B cell (primary cell): Measurements from ENCODE around the gene ITSN2. TPM values are rescaled to one million over a fixed set of nuclear protein-coding genes. Genes with fewer than 3 reads are reported as not detected.

ENCODE experiments used
- ATAC-seq: fragments of 200-7000 bp; cut with Tn5 transposase; one replicate; pipeline ENCODE4 v1.10.0; 2021; ENCODE audit warnings: low read depth, mild to moderate bottlenecking, moderate number of reproducible peaks, moderate library complexity
- CTCF ChIA-PET: fragments of 350-600 bp; sonication (Branson Sonifier 250); formaldehyde crosslinking; loops from one replicate; lab custom pipeline; 2021; ENCODE audit warnings: antibody characterized with exemption, inconsistent platforms; lab: Charles Lee
- POLR2A ChIA-PET: fragments of 350-600 bp; sonication (Branson Sonifier 250); formaldehyde crosslinking; loops from one replicate; lab custom pipeline; 2021; ENCODE audit warnings: antibody characterized with exemption; lab: Charles Lee
- DNase-seq: peaks from one replicate; pipeline ENCODE4 v3.0.0; 2013
- H2AFZ ChIP-seq: 2 replicates; pipeline ENCODE4 v1.6.1; 2012; ENCODE audit warnings: mild to moderate bottlenecking, low read depth, low read length; ENCODE audit not compliant: insufficient read depth, poor library complexity, severe bottlenecking
- H3K27ac ChIP-seq, 2 donors: 1 replicate in 1 of 2; 2 replicates in 1 of 2; pipeline ENCODE4 v1.5.1; 2012 to 2013; ENCODE audit warnings: low read length in 2 of 2, mild to moderate bottlenecking in 2 of 2, moderate library complexity in 1 of 2
- H3K27me3 ChIP-seq, 4 experiments: fragments of 200-600 bp in 1 of 4; sonication (generic) in 1 of 4; replicated peaks in 1 of 4; 1 replicate in 2 of 4; 2 replicates in 2 of 4; pipeline versions ENCODE4 v1.6.1 to v1.7.0; 2013 to 2016; ENCODE audit warnings: low read length in 3 of 4, mild to moderate bottlenecking in 2 of 4, mixed read lengths in 1 of 4, moderate library complexity in 1 of 4; ENCODE audit not compliant: insufficient read depth in 4 of 4, control insufficient read depth in 3 of 4; ENCODE audit errors: control extremely low read depth in 1 of 4
- H3K36me3 ChIP-seq, 2 experiments: replicated peaks in 1 of 2; 1 replicate in 1 of 2; 2 replicates in 1 of 2; pipeline versions ENCODE4 v1.6.1 to v1.7.1; 2013; ENCODE audit warnings: low read length in 1 of 2; ENCODE audit not compliant: insufficient read depth in 2 of 2, control insufficient read depth in 1 of 2; ENCODE audit errors: control extremely low read depth in 1 of 2, extremely low read depth in 1 of 2
- H3K4me1 ChIP-seq, 2 donors: fragments of 200-600 bp in 1 of 2; sonication (generic) in 1 of 2; 1 replicate in 1 of 2; 2 replicates in 1 of 2; pipeline versions ENCODE4 v1.5.1 to v1.6.1; 2013 to 2017; ENCODE audit warnings: low read length in 2 of 2; ENCODE audit not compliant: control insufficient read depth in 2 of 2, insufficient read depth in 2 of 2
- H3K4me2 ChIP-seq: replicated peaks from 2 replicates; pipeline ENCODE3; 2012; ENCODE audit warnings: mild to moderate bottlenecking, low read depth, low read length; ENCODE audit not compliant: poor library complexity, severe bottlenecking
- H3K4me3 ChIP-seq, 5 experiments: fragments of 200-600 bp in 1 of 5; sonication (generic) in 1 of 5; 1 replicate in 3 of 5; 2 replicates in 2 of 5; pipeline versions ENCODE4 v1.5.1 to v1.7.0; 2011 to 2016; ENCODE audit warnings: low read length in 4 of 5, mild to moderate bottlenecking in 4 of 5, low read depth in 2 of 5, control low read depth in 1 of 5, moderate library complexity in 1 of 5; ENCODE audit not compliant: insufficient read depth in 1 of 5; ENCODE audit errors: control extremely low read depth in 1 of 5, extremely low read depth in 1 of 5
- H3K79me2 ChIP-seq: fragments of 200-600 bp; sonication (generic); one replicate; pipeline ENCODE4 v1.6.0; 2016; ENCODE audit warnings: low read length; ENCODE audit not compliant: control insufficient read depth, insufficient read depth
- H3K9ac ChIP-seq: fragments of 200-600 bp; sonication (generic); 2 replicates; pipeline ENCODE4 v1.6.1; 2017; ENCODE audit warnings: mild to moderate bottlenecking, low read length, moderate library complexity
- H3K9me3 ChIP-seq, 3 donors: one replicate each; pipeline versions ENCODE4 v1.6.1 to v1.7.1; 2013; ENCODE audit warnings: low read length in 2 of 3; ENCODE audit not compliant: control insufficient read depth in 2 of 3, insufficient read depth in 1 of 3; ENCODE audit errors: control extremely low read depth in 1 of 3
- H4K20me1 ChIP-seq: 2 replicates; pipeline ENCODE4 v1.6.0; 2012; ENCODE audit warnings: mild to moderate bottlenecking, low read length; ENCODE audit not compliant: insufficient read depth, control insufficient read depth, poor library complexity, severe bottlenecking
- H3K27ac Mint-ChIP-seq: one replicate; pipeline ENCODE4 v1.8.0; 2021; ENCODE audit warnings: mixed read lengths
- H3K27me3 Mint-ChIP-seq: one replicate; pipeline ENCODE4 v1.8.0; 2021; ENCODE audit warnings: mixed read lengths
- H3K4me1 Mint-ChIP-seq: one replicate; pipeline ENCODE4 v1.8.0; 2021; ENCODE audit warnings: mixed read lengths
- H3K4me3 Mint-ChIP-seq: one replicate; pipeline ENCODE4 v1.8.0; 2021; ENCODE audit warnings: mixed read lengths
- H3K9me3 Mint-ChIP-seq: one replicate; pipeline ENCODE4 v1.8.0; 2022; ENCODE audit warnings: mixed read lengths; ENCODE audit not compliant: insufficient read depth
- EZH2 ChIP-seq: IDR thresholded peaks from 2 replicates; pipeline ENCODE4 v1.6.1; 2012; ENCODE audit warnings: borderline replicate concordance, low read depth, mild to moderate bottlenecking, moderate library complexity, low read length; ENCODE audit not compliant: insufficient read depth, poor library complexity, severe bottlenecking
- WGBS: methylation state at CpG from one replicate; pipeline ENCODE4 v1.1.5; 2013; ENCODE audit warnings: missing lambda C conversion rate; ENCODE audit not compliant: insufficient coverage; 5-methylcytosine and 5-hydroxymethylcytosine counted together
- intact Hi-C: fragments of 100-400 bp; cut with micrococcal nuclease; formaldehyde crosslinking; loops from one replicate; pipeline ENCODE4 v1.10.0; 2022
- polyA plus RNA-seq: library from polyadenylated mRNA; depleted of rRNA; stranded (reverse); fragments of >200 nt; gene quantifications from 2 replicates; pipeline ENCODE4 v1.2.3, GENCODE V29; 2012
- total RNA-seq, 2 donors: library from RNA; stranded (reverse); fragments of 120-200 nt in 1 of 2; gene quantifications; 1 replicate in 1 of 2; 2 replicates in 1 of 2; pipeline versions ENCODE4 v1.2.3 to v1.2.4, GENCODE V29; 2013 to 2022
- TF ChIP-seq, protein P1 (sequence below): fragments of 200-600 bp; IDR thresholded peaks from one replicate; pipeline ENCODE4 v1.8.0; 2022; ENCODE audit warnings: antibody characterized with exemption, mild to moderate bottlenecking

ITSN2 gene
- total and polyA plus RNA-seq, 2 donors (not counting 1 experiment from before 2014, with no cell fraction given) = 107 to 200 TPM

DNA sequence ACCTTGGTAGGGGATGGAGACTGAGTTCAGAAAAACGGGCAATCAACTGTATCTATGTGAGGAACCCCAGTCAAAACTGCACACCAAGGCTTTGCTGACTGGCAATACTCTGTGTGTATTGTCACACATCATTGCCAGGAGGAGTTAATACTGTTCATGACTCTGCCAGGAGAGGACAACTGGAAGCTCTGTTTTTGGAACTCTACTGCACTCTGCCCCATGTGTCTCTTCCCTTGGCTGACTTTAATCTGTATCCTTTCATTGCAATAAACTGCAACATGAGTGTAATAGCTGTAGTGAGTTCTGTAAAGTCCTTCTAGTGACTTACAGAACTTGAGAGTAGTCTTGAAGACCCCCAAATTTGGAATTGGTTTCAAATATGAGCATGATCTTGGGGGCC is 113.2 kb downstream of the ITSN2 start:
- no peaks in the 10 kb centered on the region for H3K4me1 ChIP-seq
- no peak overlapping the region for H2AFZ ChIP-seq
- Mint-ChIP-seq H3K27ac (no peak overlapping the region), H3K9me3 (no peaks in the 10 kb centered on the region), H3K27me3 (no peaks in the 10 kb centered on the region), H3K4me1 (peaks cover 2% of the 10 kb centered on the region), H3K4me3 (no peak overlapping the region)
- no peak for ATAC-seq
- CTCF ChIA-PET = interaction anchor here (1.5 kb wide), 1 partner anchor 422 kb away, joined by 3 read pairs; no protein-coding TSS in a partner anchor
- H3K4me3 ChIP-seq = no peak overlapping the region
- intact Hi-C loops = no loop called here
- H4K20me1 ChIP-seq = no peaks in the 10 kb centered on the region
- DNase-seq = no peak
- H3K9ac ChIP-seq = no peak overlapping the region
- POLR2A ChIA-PET = no interaction called here
- H3K4me2 ChIP-seq = no peak overlapping the region
- WGBS = 100% methylated on average over 1 of the region's 1 CpG
- H3K36me3 ChIP-seq = peaks cover 11 to 87% of the 10 kb centered on the region in 2 experiments
- H3K27me3 ChIP-seq = no peaks in the 10 kb centered on the region
- H3K9me3 ChIP-seq = no peaks in the 10 kb centered on the region
- H3K79me2 ChIP-seq = no peaks in the 10 kb centered on the region
- no peak for TF ChIP-seq EZH2
- TF ChIP-seq, protein P1, sequence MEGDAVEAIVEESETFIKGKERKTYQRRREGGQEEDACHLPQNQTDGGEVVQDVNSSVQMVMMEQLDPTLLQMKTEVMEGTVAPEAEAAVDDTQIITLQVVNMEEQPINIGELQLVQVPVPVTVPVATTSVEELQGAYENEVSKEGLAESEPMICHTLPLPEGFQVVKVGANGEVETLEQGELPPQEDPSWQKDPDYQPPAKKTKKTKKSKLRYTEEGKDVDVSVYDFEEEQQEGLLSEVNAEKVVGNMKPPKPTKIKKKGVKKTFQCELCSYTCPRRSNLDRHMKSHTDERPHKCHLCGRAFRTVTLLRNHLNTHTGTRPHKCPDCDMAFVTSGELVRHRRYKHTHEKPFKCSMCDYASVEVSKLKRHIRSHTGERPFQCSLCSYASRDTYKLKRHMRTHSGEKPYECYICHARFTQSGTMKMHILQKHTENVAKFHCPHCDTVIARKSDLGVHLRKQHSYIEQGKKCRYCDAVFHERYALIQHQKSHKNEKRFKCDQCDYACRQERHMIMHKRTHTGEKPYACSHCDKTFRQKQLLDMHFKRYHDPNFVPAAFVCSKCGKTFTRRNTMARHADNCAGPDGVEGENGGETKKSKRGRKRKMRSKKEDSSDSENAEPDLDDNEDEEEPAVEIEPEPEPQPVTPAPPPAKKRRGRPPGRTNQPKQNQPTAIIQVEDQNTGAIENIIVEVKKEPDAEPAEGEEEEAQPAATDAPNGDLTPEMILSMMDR = no peak
- H3K27ac ChIP-seq = no peak overlapping the region

DNA sequence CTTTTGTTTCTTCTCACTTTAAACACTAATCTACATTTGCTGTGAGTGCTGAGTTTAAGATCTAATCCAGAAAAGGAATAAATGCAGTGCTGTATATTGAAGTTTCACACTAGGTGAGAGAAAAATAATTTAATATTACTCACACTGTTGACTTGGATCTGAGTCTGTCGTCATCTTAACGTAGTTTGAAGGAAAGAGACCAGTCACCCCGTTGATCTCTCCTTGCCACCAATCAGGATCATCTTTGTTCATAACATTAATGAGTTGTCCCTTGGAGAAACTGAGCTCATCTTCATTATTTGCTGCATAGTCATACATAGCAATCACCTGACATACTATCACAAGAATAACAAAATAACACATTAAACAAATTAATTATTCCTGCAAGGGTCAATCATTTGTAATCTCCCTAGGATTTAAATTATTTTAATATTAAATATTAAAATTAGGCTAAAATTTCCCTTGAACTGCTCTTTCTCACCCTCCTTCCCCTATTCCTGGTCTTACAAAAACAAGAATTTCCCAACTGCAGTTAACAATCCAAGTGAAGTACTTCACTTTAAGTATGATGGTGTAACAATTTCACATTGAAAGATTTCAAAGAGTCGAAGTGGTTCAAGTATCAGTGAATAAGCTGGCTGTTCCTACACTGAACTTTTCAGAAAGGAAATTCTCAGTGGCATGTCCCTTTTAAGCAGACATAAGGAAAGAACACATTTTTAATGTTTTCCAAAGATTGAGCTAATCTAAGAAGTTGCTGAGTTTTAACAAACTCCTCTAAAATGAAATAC is 114.2 kb downstream of the ITSN2 start:
- H3K36me3 ChIP-seq = peaks cover 11 to 88% of the 10 kb centered on the region in 2 experiments
- H3K9me3 Mint-ChIP-seq = no peaks in the 10 kb centered on the region
- no peak for ATAC-seq

More for the DNA sequence above, 114.2 kb downstream of the ITSN2 start:
- H3K4me1 ChIP-seq = no peaks in the 10 kb centered on the region
- no peaks in the 10 kb centered on the region for H3K79me2 ChIP-seq
- H3K27ac ChIP-seq = no peak overlapping the region
- TF ChIP-seq, protein P1 = no peak
- no peak for TF ChIP-seq EZH2
- H3K4me2 ChIP-seq = no peak overlapping the region
- H3K27ac Mint-ChIP-seq = no peak overlapping the region
- no peak for DNase-seq
- peaks cover 2% of the 10 kb centered on the region for H3K4me1 Mint-ChIP-seq
- no peaks in the 10 kb centered on the region for H3K9me3 ChIP-seq
- H3K4me3 Mint-ChIP-seq = no peak overlapping the region
- CTCF ChIA-PET = interaction anchor here (1.5 kb wide), 1 partner anchor 421 kb away, joined by 3 read pairs; no protein-coding TSS in a partner anchor
- intact Hi-C loops = no loop called here
- POLR2A ChIA-PET = no interaction called here
- H3K27me3 ChIP-seq = no peaks in the 10 kb centered on the region
- no peaks in the 10 kb centered on the region for H3K27me3 Mint-ChIP-seq
- H3K9ac ChIP-seq = no peak overlapping the region
- no CpG with 5 or more reads among the region's 4 CpGs for WGBS
- no peak overlapping the region for H2AFZ ChIP-seq
- H3K4me3 ChIP-seq = no peak overlapping the region
- no peaks in the 10 kb centered on the region for H4K20me1 ChIP-seq
